Activated naive CD8-positive, alpha-beta T cell (primary cell): ENCODE data around the gene BBLN.
A peak's percentile ranks its signal among the peaks of the same experiment; 100 is the strongest.
"Not testable (repeated sequence)": the region's sequence is repeated elsewhere in the genome, so short reads cannot be mapped to it uniquely, and the experiment has no call there.

Experiments
- H3K27ac Mint-ChIP-seq: one replicate; pipeline ENCODE4 v1.8.0; 2021; ENCODE audit warnings: mixed read lengths
- H3K27me3 Mint-ChIP-seq: one replicate; pipeline ENCODE4 v1.8.0; 2021; ENCODE audit warnings: mixed read lengths
- H3K36me3 Mint-ChIP-seq: one replicate; pipeline ENCODE4 v1.8.0; 2021; ENCODE audit warnings: mixed read lengths
- H3K4me1 Mint-ChIP-seq: one replicate; pipeline ENCODE4 v1.8.0; 2021; ENCODE audit warnings: low read depth, mixed read lengths
- H3K4me3 Mint-ChIP-seq: one replicate; pipeline ENCODE4 v1.8.0; 2021; ENCODE audit warnings: mild to moderate bottlenecking, mixed read lengths
- H3K9me3 Mint-ChIP-seq: one replicate; pipeline ENCODE4 v1.8.0; 2021; ENCODE audit warnings: low read depth, mixed read lengths

BBLN gene

DNA sequence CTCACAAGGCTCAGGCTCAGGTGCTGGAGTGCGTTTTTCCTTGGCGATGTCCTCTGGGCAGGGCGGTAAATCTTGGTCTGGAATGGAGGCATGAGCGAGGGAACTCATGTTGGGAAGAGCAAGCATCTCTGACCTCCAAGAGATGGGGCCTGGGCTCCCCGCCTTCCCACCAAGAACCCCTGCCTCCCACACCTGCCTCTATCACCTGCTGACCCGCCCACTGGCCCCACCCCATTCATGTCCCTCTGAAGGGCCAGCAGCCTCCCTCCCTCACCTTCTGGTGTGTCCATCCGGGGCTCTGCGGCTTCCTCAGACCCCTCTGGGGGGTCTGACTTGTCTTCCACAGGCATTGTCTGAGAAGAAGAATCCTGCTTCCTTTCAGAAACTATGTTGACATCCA, 20.4 kb downstream of the BBLN start:
- Mint-ChIP-seq H3K27me3 (no peaks in the 10 kb centered on the region), H3K36me3 (peaks cover 2% of the 10 kb centered on the region), H3K27ac (no peak overlapping the region), H3K4me1 (no peaks in the 10 kb centered on the region), H3K9me3 (no peaks in the 10 kb centered on the region), H3K4me3 (no peak overlapping the region)

DNA sequence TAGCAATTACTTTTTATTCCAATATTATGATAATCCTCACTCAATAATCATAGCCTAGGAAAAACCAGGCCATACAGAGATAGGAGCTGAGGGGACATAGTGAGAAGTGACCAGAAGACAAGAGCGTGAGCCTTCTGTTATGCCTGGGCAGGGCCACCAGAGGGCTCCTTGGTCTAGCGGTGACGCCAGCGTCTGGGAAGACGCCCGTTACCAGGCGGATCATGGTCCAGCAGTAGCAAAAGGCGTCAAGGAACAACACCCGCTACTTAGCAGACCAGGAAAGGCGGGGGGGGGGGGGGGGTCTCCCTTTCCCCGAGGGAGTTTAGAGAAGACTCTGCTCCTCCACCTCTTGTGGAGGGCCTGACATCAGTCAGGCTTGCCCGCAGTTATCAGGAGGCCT, 21.4 kb downstream of the BBLN start:
- not testable (repeated sequence) for H3K27me3 Mint-ChIP-seq, H3K9me3 Mint-ChIP-seq, H3K4me1 Mint-ChIP-seq, H3K4me3 Mint-ChIP-seq, H3K27ac Mint-ChIP-seq, H3K36me3 Mint-ChIP-seq

DNA sequence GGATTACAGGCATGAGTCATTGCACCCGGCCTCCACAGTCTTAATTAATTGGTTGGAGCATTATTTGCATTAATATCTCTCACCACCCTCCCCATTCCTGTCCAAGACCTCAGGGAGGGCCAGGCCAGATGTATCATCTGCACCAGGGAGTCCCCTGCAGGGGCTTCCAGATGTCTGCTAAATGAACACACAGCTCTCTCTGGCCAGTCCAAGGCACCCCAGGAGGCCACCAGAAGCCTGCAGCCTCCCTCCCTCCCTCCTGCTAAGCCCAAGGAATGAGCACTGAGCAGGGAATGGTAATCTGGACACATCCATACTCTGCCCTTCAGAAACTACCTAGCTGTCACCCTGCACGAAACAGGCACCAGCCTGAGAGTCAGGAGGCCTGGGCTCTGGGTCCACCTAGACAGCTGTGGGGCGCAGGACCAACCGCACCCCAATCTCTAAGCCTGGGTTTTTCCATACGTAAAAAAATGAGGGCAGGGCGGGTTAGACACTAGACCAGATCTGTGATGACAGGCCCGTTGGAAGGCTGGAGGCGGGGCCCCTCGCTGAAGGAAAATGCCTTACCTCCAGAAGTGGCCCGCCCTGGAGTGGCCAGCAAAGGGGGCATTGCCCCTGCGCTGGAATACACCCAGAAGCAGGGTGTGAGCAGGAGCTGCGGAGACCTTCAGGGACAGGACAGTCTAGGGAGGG, 23.0 kb downstream of the BBLN start:
- Mint-ChIP-seq H3K27me3 (no peaks in the 10 kb centered on the region), H3K27ac (no peak overlapping the region), H3K4me3 (no peak overlapping the region), H3K9me3 (no peaks in the 10 kb centered on the region), H3K4me1 (peaks cover 10% of the 10 kb centered on the region), H3K36me3 (peaks cover 6% of the 10 kb centered on the region)

DNA sequence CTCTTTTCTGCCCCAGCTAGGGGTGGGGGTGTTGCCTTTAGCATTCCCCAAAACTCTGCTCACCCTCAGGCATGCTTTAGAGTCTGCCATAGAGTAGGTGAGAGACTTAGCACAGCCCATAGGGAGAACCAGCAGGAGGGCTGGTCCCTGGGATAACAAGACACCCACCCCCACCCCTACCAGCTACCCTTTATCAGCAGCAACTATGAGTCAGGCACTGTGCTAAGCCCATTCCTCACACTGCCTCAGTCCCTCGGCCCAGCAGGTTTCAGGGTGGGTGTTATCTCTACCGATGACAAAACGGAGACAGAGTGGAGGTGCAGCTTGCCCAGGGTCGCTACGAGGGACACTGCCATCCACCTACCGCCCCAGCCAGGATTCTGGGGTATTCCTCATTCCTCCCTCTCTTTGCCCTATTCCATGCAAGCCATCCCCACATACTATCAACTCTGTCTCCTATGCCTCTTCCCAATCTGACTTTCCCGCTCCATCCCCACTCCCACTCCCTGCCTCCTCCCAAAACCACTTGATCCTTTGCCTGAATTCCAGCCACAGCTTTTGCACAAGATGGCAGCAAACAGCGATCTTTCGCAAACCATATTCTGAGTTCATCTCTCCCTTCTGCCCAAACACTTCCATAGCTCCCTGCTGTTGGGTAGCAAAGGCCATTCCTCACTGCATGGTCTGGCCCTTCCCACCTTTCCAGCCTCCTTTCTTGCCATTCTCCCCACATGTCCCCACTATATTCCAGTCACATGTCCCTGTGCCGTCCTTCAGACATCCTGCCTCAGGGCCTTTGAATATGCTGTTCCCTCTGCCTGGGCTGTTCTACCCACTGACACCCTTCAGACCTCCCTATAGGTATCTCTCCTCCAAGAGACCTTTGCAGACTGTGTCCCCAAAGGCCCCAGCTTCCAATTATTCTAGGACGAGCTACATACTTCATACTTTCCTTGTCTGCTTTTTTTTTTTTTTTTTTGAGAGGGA, 26.2 kb downstream of the BBLN start:
- Mint-ChIP-seq H3K36me3 (peaks cover 10% of the 10 kb centered on the region), H3K9me3 (no peaks in the 10 kb centered on the region), H3K27me3 (no peaks in the 10 kb centered on the region), H3K4me1 (peaks cover 25% of the 10 kb centered on the region), H3K4me3 (no peak overlapping the region), H3K27ac (no peak overlapping the region)

DNA sequence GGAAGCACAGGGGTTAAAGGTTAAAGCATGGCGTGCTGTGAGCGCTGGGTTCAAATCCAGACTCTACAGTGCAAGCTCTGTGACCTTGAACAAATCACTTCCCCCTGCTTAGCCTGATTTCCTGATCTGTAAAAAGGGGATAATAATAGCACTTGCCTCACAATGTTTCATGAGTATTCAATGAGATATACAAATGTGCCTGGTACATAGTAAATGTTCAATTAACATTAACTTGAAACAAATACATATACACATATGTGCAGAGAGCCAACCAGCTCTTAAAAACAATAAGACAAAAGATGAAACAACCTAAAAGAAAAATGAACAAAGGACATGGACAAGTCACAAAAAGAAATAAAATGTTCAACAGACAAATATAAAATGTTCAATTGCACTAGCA, 27.3 kb downstream of the BBLN start:
- Mint-ChIP-seq H3K4me3 (no peak overlapping the region), H3K27ac (no peak overlapping the region)

DNA sequence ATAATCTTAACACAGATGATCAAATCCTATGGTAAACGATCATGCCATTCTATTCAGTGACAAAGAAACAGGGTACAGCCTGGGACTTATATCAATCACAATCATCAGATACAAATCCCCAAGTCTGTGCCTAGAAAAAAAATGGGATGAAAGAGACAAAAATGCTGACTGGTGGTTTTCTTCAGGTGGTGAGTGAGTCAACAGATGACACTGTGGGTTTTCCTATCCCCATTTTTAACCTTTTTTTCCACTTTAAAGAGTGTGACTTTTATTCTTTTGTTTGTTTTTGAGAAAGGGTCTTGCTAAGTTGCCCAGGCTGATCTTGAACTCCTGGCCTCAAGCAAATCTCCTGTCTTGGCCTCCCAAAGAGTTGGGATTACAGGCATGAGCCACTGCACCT, 28.1 kb downstream of the BBLN start:
- Mint-ChIP-seq H3K4me1 (peaks cover 29% of the 10 kb centered on the region), H3K27me3 (no peaks in the 10 kb centered on the region), H3K4me3 (peak overlapping the region; percentile 38), H3K27ac (no peak overlapping the region), H3K9me3 (no peaks in the 10 kb centered on the region), H3K36me3 (peaks cover 10% of the 10 kb centered on the region)

More for the DNA sequence above, 27.3 kb downstream of the BBLN start:
- peaks cover 29% of the 10 kb centered on the region for H3K4me1 Mint-ChIP-seq
- H3K27me3 Mint-ChIP-seq, result no peaks in the 10 kb centered on the region
- H3K36me3 Mint-ChIP-seq, result peaks cover 10% of the 10 kb centered on the region
- H3K9me3 Mint-ChIP-seq, result no peaks in the 10 kb centered on the region

DNA sequence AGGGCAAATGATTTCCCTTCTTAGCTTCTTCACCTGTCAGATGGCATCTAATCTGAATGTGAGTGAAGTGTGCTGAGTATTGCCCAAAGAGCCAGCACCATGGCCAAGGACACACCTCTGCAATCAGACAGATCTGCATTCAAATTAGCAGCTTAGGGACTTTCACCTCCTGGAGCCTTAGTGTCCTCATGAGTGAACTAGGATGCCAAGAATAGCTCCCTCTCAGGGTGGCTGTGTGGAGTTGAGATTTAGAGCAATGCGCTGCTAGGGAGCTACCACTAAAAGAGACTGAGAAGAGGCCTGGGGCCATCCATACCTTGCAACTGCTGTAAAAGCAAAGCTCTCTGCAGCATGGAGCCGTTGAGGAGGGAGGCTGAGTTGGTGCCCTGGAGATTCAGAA, 29.9 kb downstream of the BBLN start:
- H3K36me3 Mint-ChIP-seq, result peaks cover 8% of the 10 kb centered on the region
- no peaks in the 10 kb centered on the region for H3K27me3 Mint-ChIP-seq
- peak overlapping the region; percentile 98 for H3K4me3 Mint-ChIP-seq
- no peaks in the 10 kb centered on the region for H3K9me3 Mint-ChIP-seq
- H3K27ac Mint-ChIP-seq, result peak overlapping the region; percentile 68
- H3K4me1 Mint-ChIP-seq, result peaks cover 29% of the 10 kb centered on the region

DNA sequence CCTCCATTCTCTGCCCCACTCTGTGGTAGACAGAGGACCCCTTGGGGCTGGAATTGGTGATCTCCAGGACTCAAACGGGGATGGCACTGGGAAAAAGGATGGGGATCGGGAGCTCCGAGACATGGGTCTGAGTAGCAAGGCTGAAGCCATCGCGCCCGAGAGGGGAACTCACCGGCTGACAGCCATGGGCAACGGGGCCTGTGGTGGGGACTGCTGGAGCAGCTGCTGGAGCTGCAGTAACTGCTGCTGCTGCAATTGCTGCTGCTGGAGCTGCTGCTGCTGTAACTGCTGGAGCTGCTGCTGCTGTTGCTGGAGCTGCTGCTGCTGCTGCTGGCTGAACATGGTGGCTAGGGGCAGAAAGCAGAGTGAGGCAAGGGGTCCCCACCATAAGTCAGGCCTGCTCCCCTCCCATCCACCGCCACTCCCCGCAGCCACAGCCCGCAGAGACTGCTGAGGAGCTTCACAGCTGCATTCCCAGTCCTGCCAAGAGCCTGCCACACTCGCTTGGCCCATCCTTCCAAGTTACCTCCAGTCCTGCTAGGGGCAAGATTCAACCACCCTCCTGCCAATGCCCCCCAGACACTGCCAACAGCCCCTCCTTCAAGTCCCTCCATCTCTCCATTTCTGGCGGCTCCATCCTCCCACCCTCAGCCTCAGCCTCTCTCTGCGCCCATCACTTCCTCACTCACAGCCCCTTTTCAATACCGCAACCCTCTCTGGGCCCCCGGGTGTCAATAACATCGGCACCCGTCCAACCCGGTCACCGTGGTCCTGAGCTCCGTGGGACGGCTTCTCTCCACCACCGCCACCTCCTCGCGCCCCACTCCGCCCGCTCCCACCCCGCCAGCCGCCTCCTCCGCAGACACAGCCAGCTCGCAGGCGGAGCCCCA, 30.7 kb downstream of the BBLN start:
- peak overlapping the region; percentile 98 for H3K4me3 Mint-ChIP-seq
- H3K4me1 Mint-ChIP-seq, result peaks cover 29% of the 10 kb centered on the region
- no peaks in the 10 kb centered on the region for H3K9me3 Mint-ChIP-seq
- peak overlapping the region; percentile 90 for H3K27ac Mint-ChIP-seq
- H3K27me3 Mint-ChIP-seq, result no peaks in the 10 kb centered on the region
- H3K36me3 Mint-ChIP-seq, result peaks cover 8% of the 10 kb centered on the region

DNA sequence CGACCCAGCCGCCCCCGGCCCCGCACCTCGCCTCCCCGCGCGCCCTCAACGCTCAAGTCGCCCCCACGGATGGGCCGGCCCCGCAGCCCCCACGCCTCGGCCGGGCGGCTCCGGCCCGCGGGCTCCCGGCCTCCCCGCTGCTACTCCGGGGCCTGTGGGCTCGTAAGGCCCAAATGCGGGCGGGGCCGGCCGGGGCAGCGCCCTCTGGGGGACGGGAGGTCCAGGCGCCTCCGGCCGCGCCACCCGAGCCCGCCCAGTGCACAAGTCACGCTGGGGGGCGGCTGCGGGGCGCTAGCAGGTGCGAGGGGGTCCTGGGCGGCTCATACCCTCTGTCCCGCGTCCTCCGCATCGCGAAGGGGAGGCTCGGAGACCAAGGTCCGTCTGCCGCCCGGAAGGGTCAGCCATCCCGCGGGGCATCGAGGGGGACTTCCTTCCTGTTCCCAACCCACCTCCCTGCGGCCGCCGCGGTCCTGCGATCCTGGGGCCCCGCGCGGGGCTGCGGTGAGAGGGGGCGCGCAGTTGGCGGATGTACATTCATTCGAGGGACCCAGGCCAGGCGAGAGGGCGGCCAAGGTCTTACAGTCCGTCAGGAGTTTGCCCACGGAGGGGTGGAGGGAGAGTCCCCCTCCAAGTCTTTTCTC, 31.5 kb downstream of the BBLN start, which contains the start of gene CIZ1:
Gene CIZ1 (minus strand): TSS at position 167 of the 641 bp plus-strand sequence. CDS start 715 bp downstream, outside the sequence.
- H3K4me1 Mint-ChIP-seq, result peaks cover 26% of the 10 kb centered on the region
- H3K27ac Mint-ChIP-seq, result peak within 1 kb of the TSS; percentile 90
- peaks cover 6% of the 10 kb centered on the region for H3K36me3 Mint-ChIP-seq
- peak within 1 kb of the TSS; percentile 98 for H3K4me3 Mint-ChIP-seq
- H3K9me3 Mint-ChIP-seq, result no peaks in the 10 kb centered on the region
- H3K27me3 Mint-ChIP-seq, result no peaks in the 10 kb centered on the region

DNA sequence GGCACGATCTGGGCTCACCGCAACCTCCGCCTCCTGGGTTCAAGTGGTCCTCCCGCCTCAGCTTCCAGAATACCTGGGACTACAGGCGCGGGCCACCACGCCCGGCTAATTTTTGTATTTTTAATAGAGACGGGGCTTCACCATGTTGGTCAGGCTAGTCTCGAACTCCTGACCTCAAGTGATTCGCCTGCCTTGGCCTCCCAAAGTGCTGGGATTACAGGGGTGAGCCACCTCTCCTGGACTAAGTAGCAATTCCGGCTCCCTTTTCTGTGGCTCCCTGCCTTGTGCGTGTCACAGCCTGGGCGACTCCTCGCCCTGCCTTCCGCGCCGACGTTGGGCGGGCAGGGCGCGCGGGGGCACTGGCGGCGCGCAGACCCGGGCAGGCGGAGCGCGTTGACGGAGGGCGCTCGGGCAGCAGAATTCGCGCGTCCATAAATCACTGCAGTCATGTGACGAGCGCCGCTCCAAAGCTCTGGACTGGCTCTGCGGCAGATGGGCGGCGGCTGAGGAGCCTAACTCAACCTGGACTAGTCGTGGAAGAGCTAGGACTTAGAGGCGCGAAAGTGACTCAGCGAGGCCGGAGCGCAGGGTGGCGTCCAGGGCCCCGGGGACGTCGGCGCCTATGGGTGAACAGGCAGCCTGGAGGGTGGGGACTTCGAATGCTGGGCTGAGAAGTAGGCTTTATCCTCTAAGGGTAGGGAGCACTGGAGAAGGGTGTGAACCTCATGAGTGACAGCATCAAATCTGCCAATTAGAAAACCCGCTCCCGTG, 32.7 kb downstream of the BBLN start:
- H3K4me3 Mint-ChIP-seq, result peak overlapping the region; percentile 53
- H3K36me3 Mint-ChIP-seq, result peaks cover 4% of the 10 kb centered on the region
- no peak overlapping the region for H3K27ac Mint-ChIP-seq

DNA sequence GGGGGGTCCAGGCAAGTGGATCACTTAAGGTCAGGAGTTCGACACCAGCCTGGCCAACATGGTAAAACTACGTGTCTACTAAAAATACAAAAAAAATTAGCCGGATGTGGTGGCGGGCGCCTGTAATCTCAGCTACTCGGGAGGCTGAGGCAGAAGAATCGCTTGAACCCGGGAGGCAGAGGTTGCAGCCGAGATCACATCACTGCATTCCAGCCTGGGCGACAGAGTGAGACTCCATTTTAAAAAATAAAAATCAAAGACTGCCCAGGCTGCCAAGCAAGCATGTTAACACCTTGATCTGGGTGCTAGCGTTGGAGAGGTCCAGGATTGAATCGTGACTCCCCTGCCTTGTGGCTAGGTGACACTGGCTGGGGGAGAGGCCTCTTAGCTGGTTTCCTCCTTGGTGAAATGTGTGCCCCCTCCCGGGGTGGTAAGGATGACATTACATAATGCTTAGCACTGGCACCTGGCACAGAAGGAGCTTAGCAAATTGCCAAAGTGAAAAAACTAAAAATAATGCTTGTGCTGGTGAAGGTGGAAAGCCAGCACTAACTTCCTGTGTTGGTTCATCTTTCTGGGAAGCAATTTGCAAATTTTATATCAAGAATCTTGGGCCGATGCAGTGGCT, 33.5 kb downstream of the BBLN start:
- Mint-ChIP-seq H3K27me3 (no peaks in the 10 kb centered on the region), H3K4me3 (no peak overlapping the region), H3K27ac (no peak overlapping the region), H3K9me3 (no peaks in the 10 kb centered on the region), H3K4me1 (peaks cover 16% of the 10 kb centered on the region), H3K36me3 (peaks cover 4% of the 10 kb centered on the region)

More for the DNA sequence above, 32.7 kb downstream of the BBLN start:
- H3K9me3 Mint-ChIP-seq, result no peaks in the 10 kb centered on the region
- H3K27me3 Mint-ChIP-seq, result no peaks in the 10 kb centered on the region
- peaks cover 22% of the 10 kb centered on the region for H3K4me1 Mint-ChIP-seq

DNA sequence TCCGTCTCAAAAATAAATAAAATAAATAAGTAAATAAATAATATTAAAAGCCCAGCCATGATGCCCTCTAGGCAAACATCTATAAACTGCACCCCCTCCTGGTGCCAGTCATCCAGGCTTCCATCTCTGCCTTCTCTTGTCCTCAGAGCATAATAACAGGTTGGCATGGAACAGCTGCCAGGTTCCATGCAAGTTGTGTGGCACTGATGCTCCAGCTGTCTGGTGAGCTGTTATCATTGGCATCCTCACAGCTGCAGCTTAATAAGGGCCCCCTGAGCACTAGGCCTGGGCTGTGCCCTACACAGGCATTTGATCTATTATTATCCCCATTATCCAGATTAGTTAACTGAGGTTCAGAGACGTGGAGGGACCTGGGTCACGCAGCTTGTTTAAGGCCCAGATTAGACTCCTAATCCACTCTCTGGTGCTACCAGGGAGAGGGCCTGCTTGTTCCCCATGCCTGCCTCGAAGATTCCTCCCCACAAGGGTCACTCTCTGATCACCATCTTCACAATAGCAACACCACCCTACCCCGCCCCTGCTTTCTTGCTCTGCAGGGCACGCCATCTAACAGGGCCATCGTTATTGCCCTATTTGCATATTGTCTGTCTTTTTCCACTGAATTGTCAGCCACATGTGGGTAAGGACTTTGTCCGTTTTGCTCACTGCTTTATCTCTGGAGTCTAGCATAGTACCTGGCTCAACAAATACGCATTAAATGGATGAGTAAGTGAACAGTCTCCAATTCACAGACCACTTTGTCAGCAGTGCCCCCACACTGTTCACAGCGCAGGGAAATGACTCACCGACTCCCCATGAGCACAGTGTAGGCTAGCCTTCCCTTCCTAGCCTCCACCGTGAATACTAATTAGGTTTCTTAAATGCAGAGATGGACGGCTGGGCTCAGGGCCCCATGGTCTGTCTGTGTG, 41.6 kb downstream of the BBLN start:
- Mint-ChIP-seq H3K27me3 (peaks cover 3% of the 10 kb centered on the region), H3K4me1 (peaks cover 10% of the 10 kb centered on the region), H3K27ac (no peak overlapping the region)

More for the DNA sequence above, 41.6 kb downstream of the BBLN start:
- Mint-ChIP-seq H3K36me3 (no peaks in the 10 kb centered on the region), H3K9me3 (no peaks in the 10 kb centered on the region), H3K4me3 (no peak overlapping the region)
